NCI-H774 (cell line): ENCODE measurements around the gene MAMDC4.
"Not testable (repeated sequence)": the region's sequence is repeated elsewhere in the genome, so short reads cannot be mapped to it uniquely, and the experiment has no call there.

Experiments
- DNase-seq: peaks from one replicate; lab custom pipeline; 2025; lab: John Stamatoyannopoulos, UW

MAMDC4 gene

DNA sequence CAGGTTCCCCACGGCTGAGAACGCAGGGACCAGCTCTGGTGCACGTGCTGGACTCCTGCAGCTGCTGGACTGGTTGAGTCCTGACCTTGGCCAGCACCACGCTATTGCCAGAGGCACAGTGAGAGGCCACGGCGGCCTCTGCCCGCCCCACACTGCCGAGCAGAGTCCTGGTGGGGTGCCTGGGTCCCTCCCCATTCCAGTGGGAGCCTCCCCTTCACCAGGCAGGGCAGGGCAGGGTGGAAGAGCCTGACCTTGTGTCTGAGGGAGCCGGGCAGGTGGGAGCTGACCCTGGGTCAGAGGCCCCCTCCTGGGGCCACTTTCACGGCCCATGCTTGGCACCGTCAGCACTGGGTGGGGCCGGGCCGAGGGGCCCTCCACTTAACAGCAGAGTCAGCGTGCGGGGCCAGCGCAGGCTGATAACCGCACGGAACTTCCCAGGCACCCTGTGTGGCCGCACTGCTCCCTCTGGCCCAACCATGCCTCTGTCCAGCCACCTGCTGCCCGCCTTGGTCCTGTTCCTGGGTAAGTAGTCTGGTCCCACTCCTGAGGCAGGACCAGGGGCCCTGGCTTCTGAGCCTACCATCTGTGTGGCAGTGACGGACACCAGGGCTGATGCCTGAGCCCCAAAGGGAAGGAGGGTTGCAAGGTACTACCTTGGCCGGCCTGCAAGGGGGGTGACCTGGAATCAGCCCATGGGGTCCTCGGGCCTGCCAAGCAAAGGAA is at the start of gene MAMDC4:
TSS of gene MAMDC4 (plus strand) at position 406 of the 723 bp plus-strand sequence. CDS start at position 477, 71 bp downstream.
- DNase-seq, result no peak

DNA sequence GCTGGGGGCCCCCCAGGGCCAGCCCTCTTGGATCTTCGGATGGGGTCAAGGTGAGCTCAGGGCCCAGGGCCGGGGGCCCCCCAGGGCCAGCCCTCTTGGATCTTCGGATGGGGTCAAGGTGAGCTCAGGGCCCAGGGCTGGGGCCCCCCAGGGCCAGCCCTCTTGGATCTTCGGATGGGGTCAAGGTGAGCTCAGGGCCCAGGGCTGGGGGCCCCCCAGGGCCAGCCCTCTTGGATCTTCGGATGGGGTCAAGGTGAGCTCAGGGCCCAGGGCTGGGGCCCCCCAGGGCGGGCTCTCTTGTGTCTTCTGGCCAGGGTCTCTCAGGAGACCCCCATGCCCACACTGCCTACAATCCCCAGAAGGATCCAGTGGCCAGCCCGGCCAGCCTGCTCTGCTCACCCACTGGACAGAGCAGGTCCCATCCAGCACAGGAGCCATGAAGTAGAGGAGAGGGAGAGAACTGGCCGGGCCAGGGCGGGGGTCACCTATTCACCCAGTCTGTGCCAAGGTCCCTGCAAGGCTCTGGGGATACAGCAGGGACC is 49.1 kb upstream of the MAMDC4 start:
- not testable (repeated sequence) for DNase-seq

- no peak for DNase-seq
Observed at GRCh38 chr9:136803551-136804508, 48.3 kb upstream of the MAMDC4 start.

DNA sequence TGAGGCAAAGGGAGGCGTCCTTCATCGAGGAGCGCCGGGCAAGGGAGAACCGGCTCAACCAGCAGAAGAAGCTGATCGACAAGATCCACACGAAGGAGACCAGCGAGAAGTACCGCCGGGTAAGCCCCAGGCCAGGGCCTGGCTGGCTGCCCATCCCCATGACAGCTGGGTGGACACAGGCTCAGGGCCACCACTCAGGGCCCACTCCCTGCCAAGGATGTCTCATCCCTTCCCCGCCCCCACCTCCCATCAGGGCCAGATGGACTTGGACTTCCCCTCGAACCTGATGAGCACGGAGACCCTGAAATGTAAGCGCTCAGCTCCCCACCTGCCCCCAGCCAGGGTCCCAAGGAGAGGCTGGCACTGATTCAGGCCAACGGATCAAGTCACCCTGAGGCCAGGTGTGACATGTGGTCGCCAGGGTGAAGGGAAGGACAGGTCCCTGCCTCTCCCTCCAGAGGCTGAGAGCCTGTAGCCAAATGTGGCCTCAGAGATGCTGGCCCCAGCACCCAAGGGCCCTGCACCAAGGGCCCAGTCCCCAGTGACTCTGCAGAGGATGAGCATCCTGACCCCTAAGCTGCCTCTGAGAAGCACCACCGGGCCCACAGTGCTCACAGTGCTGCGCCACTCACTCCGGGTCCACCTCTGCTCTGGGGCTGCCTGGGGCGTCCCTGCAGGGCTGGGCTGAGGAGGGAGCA is 47.5 kb upstream of the MAMDC4 start:
- no peak for DNase-seq

GRCh38 chr9:136805207-136805740 is 46.9 kb upstream of the MAMDC4 start:
- DNase-seq, result no peak

- no peak for DNase-seq
Observed at GRCh38 chr9:136806067-136806466, 46.1 kb upstream of the MAMDC4 start.

DNA sequence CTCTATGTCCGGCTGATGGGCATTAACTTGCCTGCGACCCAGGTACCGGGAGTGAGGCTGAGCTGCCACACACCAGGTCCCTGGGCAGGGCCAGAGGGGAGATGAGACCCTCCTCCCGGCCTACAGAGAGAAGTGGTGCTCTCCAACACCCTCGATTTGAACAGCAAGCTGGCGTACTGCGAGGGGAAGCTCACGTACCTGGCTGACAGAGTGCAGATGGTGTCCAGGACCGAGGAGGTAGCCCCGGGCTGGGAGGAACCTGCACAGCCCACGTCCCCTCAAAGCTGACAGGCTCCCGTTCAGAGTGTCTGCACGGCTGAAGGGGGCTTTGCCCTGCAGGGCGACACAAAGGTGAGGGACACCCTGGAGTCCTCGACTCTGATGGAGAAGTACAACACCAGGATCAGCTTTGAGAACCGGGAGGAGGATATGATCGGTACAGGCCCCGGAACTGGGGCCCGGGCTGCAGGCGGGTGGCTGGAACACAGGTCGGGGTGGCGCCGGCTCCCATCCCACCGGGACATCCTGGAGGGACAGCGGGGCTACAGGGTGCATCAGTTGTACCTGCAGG is 45.4 kb upstream of the MAMDC4 start:
- no peak for DNase-seq

DNA sequence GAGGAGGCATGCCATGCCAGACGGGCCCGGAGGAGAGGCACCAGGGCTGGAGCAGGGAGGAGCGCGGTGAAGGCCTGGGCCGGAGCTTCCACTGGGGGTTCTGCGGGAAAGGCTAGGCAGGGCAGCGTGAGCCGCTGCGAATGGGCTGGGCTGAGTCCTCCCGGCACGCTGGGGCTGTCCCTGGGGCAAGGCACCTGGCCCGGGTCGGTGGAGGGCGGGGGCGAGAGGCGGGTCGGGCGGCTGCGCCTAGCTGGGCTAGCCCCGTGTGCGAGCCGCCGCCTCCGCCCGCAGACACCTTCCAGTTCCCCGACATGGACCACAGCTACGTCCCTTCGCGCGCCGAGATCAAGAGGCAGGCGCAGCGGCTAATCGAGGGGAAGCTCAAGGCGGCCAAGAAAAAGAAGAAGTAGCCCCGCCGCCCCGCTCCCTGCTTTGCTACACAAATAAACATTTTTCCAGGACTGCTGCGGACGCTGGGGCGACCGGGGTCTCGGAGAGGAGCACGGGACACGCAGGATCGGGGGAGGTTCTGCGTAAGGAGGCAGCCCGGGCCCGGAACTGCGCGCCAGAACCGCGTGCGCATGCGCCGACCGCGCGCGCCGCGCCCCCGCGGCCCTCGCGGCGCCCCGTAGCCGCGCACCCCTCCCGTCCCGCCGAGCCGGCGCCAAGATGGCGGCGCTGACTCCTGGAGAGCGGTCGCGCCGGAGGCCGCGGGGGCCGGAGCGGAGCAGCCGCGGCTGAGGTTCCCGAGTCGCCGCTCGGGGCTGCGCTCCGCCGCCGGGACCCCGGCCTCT is 44.7 kb upstream of the MAMDC4 start, which contains the start of gene RABL6:
TSS of gene RABL6 (plus strand) at position 668 of the 794 bp plus-strand sequence. CDS start 249 bp downstream, outside the sequence.
- DNase-seq, result peak; percentile 85

GRCh38 chr9:136808075-136808805 is 43.9 kb upstream of the MAMDC4 start:
- DNase-seq, result no peak

DNA sequence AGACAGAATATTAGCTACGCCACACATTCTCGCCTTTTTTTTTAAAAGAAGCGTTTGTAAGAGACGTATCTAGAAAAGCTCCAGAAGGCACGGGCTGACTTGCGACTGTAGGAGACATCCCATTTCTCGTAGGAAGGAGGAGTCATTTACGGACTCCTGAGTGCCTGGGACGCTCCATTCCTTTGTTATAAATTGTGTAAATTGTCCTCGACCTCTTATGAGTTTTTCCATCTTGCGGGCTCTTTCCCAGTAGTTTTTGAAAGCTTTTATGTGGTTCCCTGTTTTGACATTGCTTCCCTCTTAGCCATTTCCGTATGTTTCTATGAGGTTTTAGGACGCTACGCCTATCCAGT is 43.4 kb upstream of the MAMDC4 start:
- no peak for DNase-seq

- no peak for DNase-seq
Observed at GRCh38 chr9:136814725-136815421, 37.3 kb upstream of the MAMDC4 start.

GRCh38 chr9:136815422-136815782 is 36.7 kb upstream of the MAMDC4 start:
- no peak for DNase-seq

GRCh38 chr9:136820971-136821825 is 30.9 kb upstream of the MAMDC4 start:
- DNase-seq, result no peak

DNA sequence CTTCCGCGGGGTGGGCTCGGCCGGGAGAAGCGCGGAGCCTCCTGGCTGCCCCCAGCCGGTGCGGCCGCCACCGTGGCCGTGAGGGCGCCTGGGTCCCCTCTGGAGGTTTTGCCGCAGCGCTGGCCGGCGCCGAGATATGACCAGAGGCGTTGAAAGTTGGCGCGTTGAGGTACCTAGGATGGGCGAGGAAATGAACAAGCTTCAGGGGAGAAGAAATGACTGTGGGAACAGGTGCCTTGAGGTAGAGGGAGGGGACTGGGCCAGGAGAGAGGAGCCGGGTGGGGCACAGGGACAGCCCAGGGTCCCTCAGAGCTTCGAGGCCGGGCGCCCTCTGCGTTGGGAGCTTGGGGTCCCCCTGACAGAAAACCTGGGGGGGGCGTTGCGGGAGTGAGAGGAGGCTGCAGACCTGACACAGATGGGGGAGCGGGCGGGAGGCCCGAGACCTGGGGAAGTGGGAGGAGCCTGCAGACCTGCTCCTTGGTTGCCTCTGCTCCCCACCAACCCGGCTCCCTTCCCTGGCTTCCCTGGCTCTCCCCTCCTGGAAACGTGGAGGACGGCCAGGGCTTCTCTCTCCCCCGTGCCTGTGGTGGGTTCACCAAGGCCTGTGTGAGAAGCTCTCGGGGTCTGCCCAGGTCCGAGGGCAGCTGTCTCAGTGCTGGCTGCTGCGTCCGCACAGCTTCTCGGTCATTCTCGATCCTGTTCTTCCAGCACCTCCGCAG is 30.2 kb upstream of the MAMDC4 start:
- DNase-seq, result no peak

GRCh38 chr9:136823136-136824046 is 28.8 kb upstream of the MAMDC4 start:
- DNase-seq, result no peak

DNA sequence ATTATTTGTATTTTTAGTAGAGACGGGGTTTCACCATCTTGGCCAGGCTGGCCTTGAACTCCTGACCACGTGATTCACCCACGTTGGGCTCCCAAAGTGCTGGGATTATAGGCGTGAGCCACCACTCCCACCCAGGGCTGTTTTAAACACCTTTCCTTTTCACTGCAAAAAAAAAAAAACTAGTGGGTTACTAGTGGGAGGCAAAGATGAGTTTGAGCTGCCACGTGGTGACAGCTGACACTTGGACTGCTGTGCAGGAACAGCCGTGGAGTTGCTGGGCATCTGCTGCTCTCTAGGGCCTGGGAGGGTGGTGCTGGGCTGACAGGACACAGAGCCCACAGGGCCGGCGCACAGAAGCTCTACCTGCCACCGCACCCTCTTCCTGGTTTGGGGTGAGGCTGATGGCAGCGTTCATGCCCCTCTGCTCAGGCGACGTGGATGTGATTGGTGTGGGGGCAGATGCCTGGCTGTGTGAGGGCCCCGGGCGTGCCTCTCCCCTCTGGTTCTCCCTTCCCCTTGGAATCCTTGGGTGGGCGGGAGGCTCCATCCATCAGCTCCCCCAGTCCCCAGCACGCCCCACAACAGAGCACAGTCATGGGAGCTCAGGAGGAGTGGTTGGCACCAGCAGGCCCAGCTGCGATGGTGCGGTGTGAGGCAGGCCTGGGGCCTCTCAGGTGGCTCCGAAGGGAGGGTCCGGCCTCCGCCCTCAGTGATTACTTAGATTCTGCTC is 27.5 kb upstream of the MAMDC4 start:
- DNase-seq, result no peak
